Subcutaneous abdominal adipose tissue (tissue), 5 donors: ENCODE data around the gene SS18L1.

ENCODE experiments used
- H3K27ac ChIP-seq: one replicate; pipeline ENCODE4 v1.7.0; 2013; ENCODE audit warnings: low read depth, mild to moderate bottlenecking, inconsistent platforms, low read length, moderate library complexity
- H3K27me3 ChIP-seq, 5 donors: one replicate each; pipeline ENCODE4 v1.7.0; 2013; ENCODE audit warnings: low read length in 5 of 5, inconsistent platforms in 1 of 5; ENCODE audit not compliant: control insufficient read depth in 5 of 5, insufficient read depth in 4 of 5
- H3K36me3 ChIP-seq, 5 donors: one replicate each; pipeline ENCODE4 v1.7.0; 2013; ENCODE audit warnings: low read length in 5 of 5; ENCODE audit not compliant: control insufficient read depth in 5 of 5, insufficient read depth in 5 of 5
- H3K4me1 ChIP-seq, 5 donors: one replicate each; pipeline ENCODE4 v1.7.0; 2013; ENCODE audit warnings: low read length in 5 of 5, mild to moderate bottlenecking in 3 of 5, moderate library complexity in 1 of 5; ENCODE audit not compliant: control insufficient read depth in 5 of 5, insufficient read depth in 5 of 5
- H3K4me3 ChIP-seq, 5 donors: one replicate each; pipeline ENCODE4 v1.7.0; 2013; ENCODE audit warnings: low read length in 5 of 5, low read depth in 1 of 5
- H3K9ac ChIP-seq, 5 donors: one replicate each; pipeline ENCODE4 v1.7.0; 2013; ENCODE audit warnings: low read length in 5 of 5, mild to moderate bottlenecking in 4 of 5, moderate library complexity in 3 of 5
- H3K9me3 ChIP-seq, 5 donors: one replicate each; pipeline ENCODE4 v1.7.0; 2013; ENCODE audit warnings: low read length in 5 of 5; ENCODE audit not compliant: control insufficient read depth in 5 of 5
- donor health status: healthy.
- donor health status: healthy.
- donor health status: healthy.
- donor health status: healthy.
- donor health status: healthy.

The SS18L1 gene

GRCh38 chr20:62222266-62222850, 78.8 kb downstream of the SS18L1 start:
- Histone ChIP-seq H3K9me3 (no peaks in the 10 kb centered on the region), H3K36me3 (no peaks in the 10 kb centered on the region), H3K27me3 (peaks cover 47 to 80% (median 76%) of the 10 kb centered on the region in 5 donors), H3K4me1 (peaks cover 0 to 15% (median 10%) of the 10 kb centered on the region in 5 donors), H3K4me3 (no peak overlapping the region), H3K27ac (no peak overlapping the region), H3K9ac (no peak overlapping the region)

GRCh38 chr20:62222972-62223371, 79.4 kb downstream of the SS18L1 start:
- H3K4me1 ChIP-seq, result peaks cover 0 to 15% (median 10%) of the 10 kb centered on the region in 5 donors
- H3K9ac ChIP-seq, result no peak overlapping the region
- no peak overlapping the region for H3K4me3 ChIP-seq
- no peak overlapping the region for H3K27ac ChIP-seq
- H3K27me3 ChIP-seq, result peaks cover 46 to 80% (median 74%) of the 10 kb centered on the region in 5 donors
- no peaks in the 10 kb centered on the region for H3K9me3 ChIP-seq
- no peaks in the 10 kb centered on the region for H3K36me3 ChIP-seq

- no peaks in the 10 kb centered on the region for H3K9me3 ChIP-seq
- H3K9ac ChIP-seq, result no peak overlapping the region
- peaks cover 45 to 77% (median 74%) of the 10 kb centered on the region in 5 donors for H3K27me3 ChIP-seq
- H3K27ac ChIP-seq, result no peak overlapping the region
- no peaks in the 10 kb centered on the region for H3K36me3 ChIP-seq
- H3K4me3 ChIP-seq, result no peak overlapping the region
- H3K4me1 ChIP-seq, result peaks cover 0 to 15% (median 10%) of the 10 kb centered on the region in 5 donors
Measured at GRCh38 chr20:62223571-62223970, 80.0 kb downstream of the SS18L1 start.

GRCh38 chr20:62224113-62224855, 80.7 kb downstream of the SS18L1 start:
- peaks cover 41 to 73% (median 69%) of the 10 kb centered on the region in 5 donors for H3K27me3 ChIP-seq
- H3K4me3 ChIP-seq, result no peak overlapping the region
- H3K9me3 ChIP-seq, result peaks cover 0 to 2% (median 0%) of the 10 kb centered on the region in 5 donors

GRCh38 chr20:62225026-62225425, 81.5 kb downstream of the SS18L1 start:
- Histone ChIP-seq H3K9me3 (peaks cover 0 to 2% (median 0%) of the 10 kb centered on the region in 5 donors), H3K9ac (no peak overlapping the region), H3K4me1 (peaks cover 0 to 7% (median 5%) of the 10 kb centered on the region in 5 donors), H3K27me3 (peaks cover 41 to 73% (median 66%) of the 10 kb centered on the region in 5 donors), H3K36me3 (no peaks in the 10 kb centered on the region), H3K4me3 (no peak overlapping the region), H3K27ac (no peak overlapping the region)

More at GRCh38 chr20:62224113-62224855, 80.7 kb downstream of the SS18L1 start:
- Histone ChIP-seq H3K36me3 (no peaks in the 10 kb centered on the region), H3K4me1 (peaks cover 0 to 11% (median 9%) of the 10 kb centered on the region in 5 donors), H3K9ac (no peak overlapping the region), H3K27ac (no peak overlapping the region)

GRCh38 chr20:62225820-62226635, 82.5 kb downstream of the SS18L1 start:
- no peaks in the 10 kb centered on the region for H3K4me1 ChIP-seq
- peaks cover 0 to 2% (median 0%) of the 10 kb centered on the region in 5 donors for H3K9me3 ChIP-seq
- no peaks in the 10 kb centered on the region for H3K36me3 ChIP-seq
- peaks cover 35 to 68% (median 62%) of the 10 kb centered on the region in 5 donors for H3K27me3 ChIP-seq
- H3K27ac ChIP-seq, result no peak overlapping the region
- H3K4me3 ChIP-seq, result no peak overlapping the region
- no peak overlapping the region for H3K9ac ChIP-seq

- Histone ChIP-seq H3K36me3 (no peaks in the 10 kb centered on the region), H3K4me3 (no peak overlapping the region), H3K4me1 (no peaks in the 10 kb centered on the region), H3K27ac (no peak overlapping the region), H3K27me3 (peaks cover 26 to 66% (median 59%) of the 10 kb centered on the region in 5 donors), H3K9me3 (peaks cover 0 to 2% (median 0%) of the 10 kb centered on the region in 5 donors), H3K9ac (no peak overlapping the region)
Measured at GRCh38 chr20:62226707-62227590, 83.4 kb downstream of the SS18L1 start.

- H3K9me3 ChIP-seq, result peaks cover 0 to 2% (median 0%) of the 10 kb centered on the region in 5 donors
- H3K9ac ChIP-seq, result no peak overlapping the region
- peaks cover 24 to 66% (median 55%) of the 10 kb centered on the region in 5 donors for H3K27me3 ChIP-seq
- no peaks in the 10 kb centered on the region for H3K4me1 ChIP-seq
- no peak overlapping the region for H3K4me3 ChIP-seq
- no peak overlapping the region for H3K27ac ChIP-seq
- no peaks in the 10 kb centered on the region for H3K36me3 ChIP-seq
Measured at GRCh38 chr20:62227591-62227976, 84.0 kb downstream of the SS18L1 start.
